NCI-H2227 (cell line): ENCODE results near the gene CLK4.

ENCODE experiments used
- DNase-seq: peaks from one replicate; lab custom pipeline; 2025; ENCODE audit not compliant: unreplicated experiment; lab: John Stamatoyannopoulos, UW

Gene CLK4

DNA sequence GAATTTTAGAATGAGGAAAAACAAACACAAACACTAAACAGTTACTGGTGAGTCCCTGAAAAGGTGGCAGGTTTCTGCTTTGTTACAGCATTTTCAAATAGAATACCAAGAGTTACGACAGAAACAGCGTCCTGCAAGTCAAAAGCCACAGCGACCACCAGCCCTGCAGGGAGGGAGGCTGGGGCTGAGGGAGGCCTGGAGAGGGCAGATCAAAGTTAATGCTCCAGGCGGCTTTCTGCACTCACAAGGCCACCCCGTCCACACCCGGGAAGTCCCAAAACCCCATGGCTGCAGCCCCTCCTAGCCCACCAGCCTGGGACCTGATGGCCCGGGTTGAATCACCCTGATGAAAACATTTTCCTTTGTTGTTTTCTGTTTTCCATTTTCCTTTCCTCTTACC lies 65.9 kb downstream of the CLK4 start:
- no peak for DNase-seq

DNA sequence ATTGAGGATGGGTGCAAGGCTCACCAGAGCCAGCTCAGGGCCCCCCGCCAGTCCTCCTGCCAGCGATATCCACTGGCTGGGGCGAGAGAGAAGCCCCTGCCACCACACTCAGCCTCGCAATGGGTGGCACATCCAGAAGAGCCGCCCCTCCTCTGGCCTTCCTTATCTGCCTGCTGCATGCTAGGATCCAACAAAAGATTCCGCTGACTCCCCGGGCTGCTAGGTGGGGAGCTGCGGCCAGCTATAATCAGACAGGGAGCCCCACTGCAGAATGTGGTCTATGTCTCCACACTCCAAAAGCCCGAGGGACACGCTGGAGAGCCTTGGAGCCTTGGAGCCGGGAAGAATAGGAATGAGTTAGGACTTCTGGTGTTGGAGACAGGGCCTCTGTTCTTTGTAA lies 69.4 kb downstream of the CLK4 start:
- no peak for DNase-seq

DNA sequence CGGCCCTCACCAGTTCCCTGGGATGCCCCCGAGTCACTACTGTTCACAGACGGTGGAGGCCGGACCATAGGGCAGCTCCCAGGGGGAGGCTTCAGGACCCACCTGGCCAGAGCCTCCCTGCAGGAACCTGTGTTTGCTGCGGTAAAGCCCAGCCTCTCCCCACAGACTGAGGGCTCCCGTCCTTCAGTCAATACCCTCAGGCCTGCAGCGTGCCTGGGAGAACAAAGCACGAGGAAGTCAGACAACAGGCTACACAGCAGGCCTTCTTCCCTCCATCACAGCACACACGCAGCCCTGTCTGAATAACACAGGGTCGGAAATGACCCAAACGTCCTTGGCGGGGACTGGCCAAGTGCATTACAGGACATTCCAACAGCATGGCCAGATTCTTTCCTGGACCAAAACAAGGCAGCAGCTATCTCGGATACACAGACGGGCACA lies 71.1 kb downstream of the CLK4 start:
- DNase-seq, result no peak

DNA sequence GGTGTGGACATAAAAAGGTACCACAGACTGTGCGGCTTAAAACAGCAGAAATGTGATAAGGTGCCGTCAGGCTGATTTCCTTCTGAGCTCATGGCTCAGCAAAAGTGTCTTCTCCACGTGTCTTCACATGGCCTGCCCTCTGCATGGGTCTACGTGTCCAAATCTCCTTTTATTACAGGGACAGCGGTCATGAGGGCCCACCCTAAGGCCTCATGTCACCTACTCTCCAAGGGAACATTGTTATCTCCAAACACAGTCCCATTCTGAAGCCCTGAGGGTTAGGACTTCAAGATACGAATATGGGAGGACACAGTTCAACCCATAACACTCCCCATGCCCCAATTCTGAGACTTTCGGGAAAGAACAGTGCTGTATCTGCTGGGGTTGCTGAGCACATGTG lies 71.8 kb downstream of the CLK4 start:
- no peak for DNase-seq

DNA sequence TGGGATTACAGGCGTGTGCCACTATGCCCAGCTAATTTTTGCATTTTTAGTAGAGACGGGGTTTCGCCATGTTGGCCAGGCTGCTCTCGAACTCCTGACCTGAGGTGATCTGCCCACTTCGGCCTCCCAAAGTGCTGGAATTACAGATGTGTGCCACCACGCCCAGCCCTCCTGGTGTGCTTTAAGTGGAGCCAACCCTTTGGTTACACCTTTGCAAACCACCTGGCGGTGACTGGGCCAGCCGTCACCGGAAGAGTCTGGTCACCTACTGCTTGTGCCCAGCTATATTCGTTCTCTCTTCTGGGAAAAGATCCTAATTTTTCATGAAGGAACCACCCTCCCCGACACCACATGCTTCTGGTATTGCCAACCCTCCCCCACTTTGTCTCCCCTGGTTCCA lies 72.5 kb downstream of the CLK4 start:
- DNase-seq, result no peak

- no peak for DNase-seq
Observed at GRCh38 chr5:178553517-178553916, 73.3 kb downstream of the CLK4 start.
